Skeletal muscle satellite cell (primary cell): ENCODE data around the gene EBF3.

Experiments used
- H3K27me3 ChIP-seq: 2 replicates; pipeline ENCODE4 v1.7.0; 2013; ENCODE audit warnings: low read length; ENCODE audit not compliant: control insufficient read depth, insufficient read depth
- H3K36me3 ChIP-seq: 2 replicates; pipeline ENCODE4 v1.7.0; 2013; ENCODE audit warnings: mild to moderate bottlenecking, control low read depth, low read length; ENCODE audit not compliant: insufficient read depth
- H3K4me1 ChIP-seq: 2 replicates; pipeline ENCODE4 v1.7.0; 2013; ENCODE audit warnings: low read length; ENCODE audit not compliant: control insufficient read depth, insufficient read depth
- H3K4me2 ChIP-seq: 2 replicates; pipeline ENCODE4 v1.7.0; 2013; ENCODE audit warnings: mild to moderate bottlenecking, low read length
- H3K4me3 ChIP-seq: 2 replicates; pipeline ENCODE4 v1.7.0; 2013; ENCODE audit warnings: low read length
- H3K9ac ChIP-seq: 2 replicates; pipeline ENCODE4 v1.7.0; 2013; ENCODE audit warnings: mild to moderate bottlenecking, low read depth, low read length, moderate library complexity
- H3K9me3 ChIP-seq: replicated peaks from 2 replicates; pipeline ENCODE4 v1.7.0; 2013; ENCODE audit warnings: mild to moderate bottlenecking, control low read depth, low read length

EBF3 gene

GRCh38 chr10:129886263-129886662 is 77.8 kb downstream of the EBF3 start:
- Histone ChIP-seq H3K4me2 (no peak overlapping the region), H3K36me3 (peaks cover 5% of the 10 kb centered on the region), H3K4me1 (peaks cover 50% of the 10 kb centered on the region), H3K4me3 (no peak overlapping the region), H3K27me3 (no peaks in the 10 kb centered on the region), H3K9ac (no peak overlapping the region), H3K9me3 (no peaks in the 10 kb centered on the region)

GRCh38 chr10:129885526-129885925 is 78.5 kb downstream of the EBF3 start:
- Histone ChIP-seq H3K4me2 (no peak overlapping the region), H3K4me3 (no peak overlapping the region), H3K27me3 (no peaks in the 10 kb centered on the region), H3K36me3 (peaks cover 5% of the 10 kb centered on the region), H3K9ac (no peak overlapping the region), H3K9me3 (no peaks in the 10 kb centered on the region), H3K4me1 (peaks cover 43% of the 10 kb centered on the region)

- H3K36me3 ChIP-seq: peaks cover 5% of the 10 kb centered on the region
- H3K9ac ChIP-seq: no peak overlapping the region
- H3K4me1 ChIP-seq: peaks cover 35% of the 10 kb centered on the region
- H3K4me3 ChIP-seq: no peak overlapping the region
- no peak overlapping the region for H3K4me2 ChIP-seq
- H3K27me3 ChIP-seq: no peaks in the 10 kb centered on the region
- H3K9me3 ChIP-seq: no peaks in the 10 kb centered on the region
Measured at GRCh38 chr10:129884398-129885078, 79.5 kb downstream of the EBF3 start.

- Histone ChIP-seq H3K27me3 (no peaks in the 10 kb centered on the region), H3K36me3 (peaks cover 5% of the 10 kb centered on the region), H3K4me1 (peaks cover 31% of the 10 kb centered on the region)
Measured at GRCh38 chr10:129883626-129884397, 80.3 kb downstream of the EBF3 start.

GRCh38 chr10:129883029-129883428 is 81.0 kb downstream of the EBF3 start:
- H3K27me3 ChIP-seq: no peaks in the 10 kb centered on the region
- no peak overlapping the region for H3K4me2 ChIP-seq
- no peak overlapping the region for H3K4me3 ChIP-seq
- peaks cover 5% of the 10 kb centered on the region for H3K36me3 ChIP-seq
- no peak overlapping the region for H3K9ac ChIP-seq
- peaks cover 31% of the 10 kb centered on the region for H3K4me1 ChIP-seq
- no peaks in the 10 kb centered on the region for H3K9me3 ChIP-seq

More at GRCh38 chr10:129883626-129884397, 80.3 kb downstream of the EBF3 start:
- Histone ChIP-seq H3K4me2 (no peak overlapping the region), H3K4me3 (no peak overlapping the region), H3K9me3 (no peaks in the 10 kb centered on the region), H3K9ac (no peak overlapping the region)

- Histone ChIP-seq H3K4me2 (no peak overlapping the region), H3K9ac (no peak overlapping the region), H3K4me1 (peaks cover 31% of the 10 kb centered on the region), H3K4me3 (no peak overlapping the region), H3K9me3 (no peaks in the 10 kb centered on the region), H3K36me3 (peaks cover 3% of the 10 kb centered on the region), H3K27me3 (no peaks in the 10 kb centered on the region)
Measured at GRCh38 chr10:129882291-129883010, 81.6 kb downstream of the EBF3 start.

- Histone ChIP-seq H3K4me1 (peaks cover 31% of the 10 kb centered on the region), H3K36me3 (no peaks in the 10 kb centered on the region), H3K9ac (no peak overlapping the region), H3K9me3 (no peaks in the 10 kb centered on the region), H3K4me3 (no peak overlapping the region), H3K27me3 (no peaks in the 10 kb centered on the region), H3K4me2 (no peak overlapping the region)
Measured at GRCh38 chr10:129881641-129882040, 82.4 kb downstream of the EBF3 start.

GRCh38 chr10:129880191-129880870 is 83.7 kb downstream of the EBF3 start:
- no peak overlapping the region for H3K9ac ChIP-seq
- peaks cover 31% of the 10 kb centered on the region for H3K4me1 ChIP-seq

GRCh38 chr10:129879655-129880054 is 84.4 kb downstream of the EBF3 start:
- H3K4me3 ChIP-seq: no peak overlapping the region
- H3K4me1 ChIP-seq: peaks cover 31% of the 10 kb centered on the region
- no peak overlapping the region for H3K9ac ChIP-seq
- H3K9me3 ChIP-seq: no peaks in the 10 kb centered on the region
- H3K27me3 ChIP-seq: no peaks in the 10 kb centered on the region
- H3K36me3 ChIP-seq: no peaks in the 10 kb centered on the region
- H3K4me2 ChIP-seq: no peak overlapping the region

More at GRCh38 chr10:129880191-129880870, 83.7 kb downstream of the EBF3 start:
- Histone ChIP-seq H3K27me3 (no peaks in the 10 kb centered on the region), H3K4me3 (no peak overlapping the region), H3K9me3 (no peaks in the 10 kb centered on the region), H3K4me2 (no peak overlapping the region), H3K36me3 (no peaks in the 10 kb centered on the region)

GRCh38 chr10:129878835-129879234 is 85.2 kb downstream of the EBF3 start:
- no peaks in the 10 kb centered on the region for H3K27me3 ChIP-seq

GRCh38 chr10:129877773-129878371 is 86.2 kb downstream of the EBF3 start:
- no peaks in the 10 kb centered on the region for H3K9me3 ChIP-seq
- no peaks in the 10 kb centered on the region for H3K27me3 ChIP-seq
- H3K4me3 ChIP-seq: no peak overlapping the region
- H3K36me3 ChIP-seq: no peaks in the 10 kb centered on the region
- peaks cover 15% of the 10 kb centered on the region for H3K4me1 ChIP-seq
- no peak overlapping the region for H3K9ac ChIP-seq
- no peak overlapping the region for H3K4me2 ChIP-seq

More at GRCh38 chr10:129878835-129879234, 85.2 kb downstream of the EBF3 start:
- H3K4me3 ChIP-seq: no peak overlapping the region
- H3K36me3 ChIP-seq: no peaks in the 10 kb centered on the region
- H3K9me3 ChIP-seq: no peaks in the 10 kb centered on the region
- no peak overlapping the region for H3K4me2 ChIP-seq
- H3K4me1 ChIP-seq: peaks cover 25% of the 10 kb centered on the region
- no peak overlapping the region for H3K9ac ChIP-seq
